Measurements from ENCODE around the gene MAPRE3.
A peak's percentile ranks its signal among the peaks of the same experiment; 100 is the strongest.

The MAPRE3 gene

DNA sequence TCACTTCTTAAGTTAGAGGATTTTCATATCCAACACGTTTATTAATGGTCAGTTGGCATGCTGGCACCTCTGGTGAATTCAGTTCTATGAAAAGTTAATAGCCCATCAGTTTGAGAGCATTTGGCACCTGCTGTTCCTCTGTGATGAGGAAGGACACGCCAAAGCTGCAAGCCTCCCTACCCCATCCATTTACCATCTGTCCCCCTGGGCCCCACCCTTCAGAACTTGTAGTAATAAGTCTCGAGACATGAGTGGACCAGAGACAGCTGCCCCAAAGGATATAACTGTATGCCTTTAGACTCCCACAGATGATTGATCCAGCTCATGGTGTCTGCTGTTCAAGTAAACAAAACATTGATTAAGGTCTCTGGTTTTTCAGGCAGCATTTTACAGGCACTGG is 94.7 kb downstream of the MAPRE3 start:
- TF ChIP-seq, protein P1, sequence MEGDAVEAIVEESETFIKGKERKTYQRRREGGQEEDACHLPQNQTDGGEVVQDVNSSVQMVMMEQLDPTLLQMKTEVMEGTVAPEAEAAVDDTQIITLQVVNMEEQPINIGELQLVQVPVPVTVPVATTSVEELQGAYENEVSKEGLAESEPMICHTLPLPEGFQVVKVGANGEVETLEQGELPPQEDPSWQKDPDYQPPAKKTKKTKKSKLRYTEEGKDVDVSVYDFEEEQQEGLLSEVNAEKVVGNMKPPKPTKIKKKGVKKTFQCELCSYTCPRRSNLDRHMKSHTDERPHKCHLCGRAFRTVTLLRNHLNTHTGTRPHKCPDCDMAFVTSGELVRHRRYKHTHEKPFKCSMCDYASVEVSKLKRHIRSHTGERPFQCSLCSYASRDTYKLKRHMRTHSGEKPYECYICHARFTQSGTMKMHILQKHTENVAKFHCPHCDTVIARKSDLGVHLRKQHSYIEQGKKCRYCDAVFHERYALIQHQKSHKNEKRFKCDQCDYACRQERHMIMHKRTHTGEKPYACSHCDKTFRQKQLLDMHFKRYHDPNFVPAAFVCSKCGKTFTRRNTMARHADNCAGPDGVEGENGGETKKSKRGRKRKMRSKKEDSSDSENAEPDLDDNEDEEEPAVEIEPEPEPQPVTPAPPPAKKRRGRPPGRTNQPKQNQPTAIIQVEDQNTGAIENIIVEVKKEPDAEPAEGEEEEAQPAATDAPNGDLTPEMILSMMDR (IDR thresholded peaks at IDR 0.05; ENCODE audit: low read depth, low read length), result no peak
- H3K4me3 ChIP-seq (replicated peaks in 1 of 2; ENCODE audit: low read depth in 2 of 2, low read length in 2 of 2), result no peak overlapping the region
- no peak for DNase-seq (ENCODE audit: low read depth in 2 of 2)

DNA sequence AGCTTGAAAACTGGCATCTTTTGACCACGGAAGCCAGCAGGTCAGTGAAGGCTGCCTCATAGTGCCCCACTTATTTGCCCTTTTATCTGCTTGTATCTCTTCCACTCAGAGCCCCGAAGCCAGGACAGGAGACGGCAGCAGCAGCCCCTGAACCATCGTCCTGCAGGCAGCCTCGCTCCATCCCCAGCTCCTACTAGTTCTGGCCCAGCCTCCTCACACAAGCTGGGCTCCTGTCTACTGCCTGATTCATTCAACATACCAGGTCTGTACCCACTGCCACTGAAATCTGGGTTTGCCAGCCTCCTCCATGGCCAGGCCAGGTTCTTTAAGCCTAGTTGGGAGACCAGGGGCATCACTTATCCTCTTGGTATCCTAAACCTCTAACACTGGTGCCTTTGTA is 96.9 kb downstream of the MAPRE3 start:
- DNase-seq (ENCODE audit: low read depth in 2 of 2), result no peak
- no peak overlapping the region for H3K4me3 ChIP-seq (replicated peaks in 1 of 2; ENCODE audit: low read depth in 2 of 2, low read length in 2 of 2)
- TF ChIP-seq, protein P1 (IDR thresholded peaks at IDR 0.05; ENCODE audit: low read depth, low read length), result no peak

DNA sequence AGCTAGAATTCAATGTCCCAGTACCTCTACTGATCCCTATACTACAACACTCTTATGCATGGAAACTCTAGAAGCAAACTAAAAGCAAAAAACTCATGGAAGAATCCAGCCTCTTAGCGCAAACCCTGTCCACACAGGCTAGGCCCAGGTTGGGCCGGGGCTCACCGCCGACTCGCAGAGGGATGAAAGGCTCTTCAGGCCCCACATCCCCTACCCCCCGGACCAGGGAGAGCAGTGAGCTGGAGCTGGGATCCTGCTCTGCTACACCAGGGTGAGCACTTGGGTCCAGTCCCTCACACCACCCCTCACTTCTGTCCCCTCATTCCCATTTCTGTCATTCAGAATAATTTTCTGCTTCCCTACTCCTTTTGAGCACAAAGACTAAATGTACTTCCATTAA is 99.0 kb downstream of the MAPRE3 start:
- TF ChIP-seq, protein P1 (IDR thresholded peaks at IDR 0.05; ENCODE audit: low read depth, low read length), result no peak
- H3K4me3 ChIP-seq (replicated peaks in 1 of 2; ENCODE audit: low read depth in 2 of 2, low read length in 2 of 2), result peak overlapping the region; percentile 96 to 100

DNA sequence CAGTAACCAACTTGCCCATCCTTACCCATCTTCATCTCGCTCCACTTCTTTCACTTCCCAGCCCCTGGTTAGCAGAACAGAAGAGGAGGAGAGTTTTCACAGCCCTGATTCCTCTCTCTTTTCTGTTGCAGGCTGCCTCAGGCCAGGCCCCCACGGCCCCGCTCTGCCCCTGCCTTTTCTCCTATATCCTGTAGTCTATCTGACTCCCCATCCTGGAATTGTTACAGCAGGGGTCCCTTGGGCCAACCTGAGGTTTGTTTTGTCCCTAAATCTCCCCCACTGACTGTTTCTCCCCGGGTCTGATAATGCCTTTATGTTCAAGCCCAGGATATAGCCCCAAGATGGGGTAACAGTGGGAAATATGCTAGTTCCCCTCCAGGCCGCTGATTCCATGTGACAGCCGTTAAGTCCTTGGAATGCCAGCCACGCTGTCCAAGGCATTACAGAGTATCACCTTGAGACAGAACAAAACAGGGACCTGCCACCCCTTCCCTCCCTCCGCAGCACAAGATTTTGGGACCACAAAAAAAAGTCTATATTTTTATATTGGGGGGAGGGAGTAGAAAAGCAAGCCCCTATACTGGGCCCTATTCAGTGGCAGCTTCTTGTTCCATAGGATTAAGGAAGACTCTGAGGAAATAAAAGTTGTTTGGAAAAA is 99.7 kb downstream of the MAPRE3 start:
- TF ChIP-seq, protein P1 (IDR thresholded peaks at IDR 0.05; ENCODE audit: low read depth, low read length), result no peak
- H3K4me3 ChIP-seq (replicated peaks in 1 of 2; ENCODE audit: low read depth in 2 of 2, low read length in 2 of 2), result peak overlapping the region; percentile 96 to 100
- no peak for DNase-seq (ENCODE audit: low read depth in 2 of 2)

More for the DNA sequence above, 99.0 kb downstream of the MAPRE3 start:
- DNase-seq (ENCODE audit: low read depth in 2 of 2), result no peak

DNA sequence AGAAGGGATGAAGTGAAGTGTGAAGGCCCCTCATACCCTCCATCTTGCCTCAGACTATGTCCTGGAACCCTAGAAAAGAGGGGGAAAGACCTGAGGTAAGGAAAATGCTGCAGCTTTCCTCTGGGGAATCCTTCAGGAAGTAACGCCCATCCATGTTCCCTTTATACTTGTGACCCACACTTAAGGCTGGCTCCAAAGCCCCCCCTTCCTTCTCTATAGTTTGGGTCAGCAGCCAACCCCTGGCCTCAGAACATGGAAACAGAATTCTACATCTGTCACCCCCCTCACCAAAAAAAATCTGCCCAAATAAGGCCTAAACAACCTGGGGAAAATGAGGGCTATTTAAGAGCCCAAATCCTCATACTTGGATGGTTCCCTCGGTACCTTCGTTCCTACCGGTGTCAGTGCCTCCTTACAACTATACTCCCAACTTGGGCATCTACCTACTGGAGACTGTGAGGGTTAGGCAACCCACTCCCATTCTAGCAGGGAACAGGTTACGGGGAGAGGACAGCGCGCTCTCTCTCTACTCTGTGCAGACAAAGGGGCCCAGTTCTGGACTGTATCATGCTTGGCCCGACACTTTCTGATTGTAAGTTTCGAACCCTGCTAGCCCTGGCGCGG is 100.3 kb downstream of the MAPRE3 start:
- peak overlapping the region; percentile 96 to 100 for H3K4me3 ChIP-seq (replicated peaks in 1 of 2; ENCODE audit: low read depth in 2 of 2, low read length in 2 of 2)
- DNase-seq (ENCODE audit: low read depth in 2 of 2), result no peak
- TF ChIP-seq, protein P1 (IDR thresholded peaks at IDR 0.05; ENCODE audit: low read depth, low read length), result no peak

DNA sequence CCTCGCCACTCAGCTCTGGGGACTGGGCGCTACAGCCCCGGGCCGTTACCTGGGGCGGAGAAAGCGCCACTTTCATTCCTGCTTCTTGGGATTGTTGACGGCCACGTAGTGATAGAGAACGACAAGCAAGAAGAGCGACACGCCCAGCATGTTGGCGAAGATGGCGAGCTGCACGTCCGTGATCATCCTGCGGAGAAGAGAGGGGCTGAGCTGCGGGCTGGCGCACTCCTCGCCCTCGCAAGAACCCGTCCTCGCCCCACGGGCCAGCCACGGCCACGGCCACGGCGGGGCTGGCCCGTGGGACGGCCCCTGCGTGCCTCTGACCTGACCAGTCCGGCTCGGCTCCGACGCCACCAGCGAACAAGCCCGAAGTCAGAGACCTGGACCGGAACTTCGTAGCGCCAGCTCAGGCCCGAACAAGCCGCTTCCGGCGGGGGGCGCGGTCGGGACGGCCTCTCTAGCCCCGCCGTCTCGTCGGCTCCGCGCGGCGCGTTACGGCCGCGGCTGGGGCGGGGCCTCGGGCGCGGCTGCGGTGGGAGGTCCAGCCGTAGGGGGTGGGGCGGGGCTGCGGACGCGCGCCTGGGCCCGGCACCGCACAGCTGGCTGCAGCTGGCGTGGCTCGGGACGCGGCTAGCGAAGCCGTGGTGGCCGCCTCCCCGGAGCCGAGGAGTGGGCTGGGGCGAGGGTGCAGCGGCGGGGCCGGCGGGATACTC is 101.0 kb downstream of the MAPRE3 start, which contains the start of gene OST4:
TSS of gene OST4 (minus strand) at position 378 of the 713 bp plus-strand sequence.
- DNase-seq (ENCODE audit: low read depth in 2 of 2), result peak; percentile 92 to 95
- TF ChIP-seq, protein P1 (IDR thresholded peaks at IDR 0.05; ENCODE audit: low read depth, low read length), result no peak
- peak within 1 kb of the TSS; percentile 96 to 100 for H3K4me3 ChIP-seq (replicated peaks in 1 of 2; ENCODE audit: low read depth in 2 of 2, low read length in 2 of 2)
